ENCODE measurements around the gene HTR2C. TPM values are rescaled to one million over a fixed set of nuclear protein-coding genes. Genes with fewer than 3 reads are reported as not detected.
A peak's percentile ranks its signal among the peaks of the same experiment; 100 is the strongest.

HTR2C gene
- total RNA-seq, 1 donor from 2014 or later: 1.4 TPM

- no peaks in the 10 kb centered on the region for H3K9me3 ChIP-seq (ENCODE audit: low read depth)
- no peaks in the 10 kb centered on the region for H3K79me2 ChIP-seq (ENCODE audit: low read depth)
- no peak overlapping the region for H3K9ac ChIP-seq
- H3K4me1 Mint-ChIP-seq: peaks cover 6% of the 10 kb centered on the region
- no peaks in the 10 kb centered on the region for H3K36me3 ChIP-seq
- peaks cover 2% of the 10 kb centered on the region for H3K27me3 Mint-ChIP-seq (ENCODE audit: insufficient read depth, low read depth)
- peak; percentile 59 for TF ChIP-seq CTCF (IDR thresholded peaks at IDR 0.05)
- TF ChIP-seq EZH2 (IDR thresholded peaks at IDR 0.05): no peak
- peaks cover 6% of the 10 kb centered on the region for H3F3A ChIP-seq (ENCODE audit: low read depth)
- no peaks in the 10 kb centered on the region for H3K36me3 Mint-ChIP-seq
- H2AFZ ChIP-seq (replicated peaks): no peak overlapping the region
- no peaks in the 10 kb centered on the region for H3K9me3 Mint-ChIP-seq
- no peak overlapping the region for H3K27ac Mint-ChIP-seq
- no peaks in the 10 kb centered on the region for H4K20me1 ChIP-seq (ENCODE audit: low read depth)
- H3K27ac ChIP-seq: no peak overlapping the region
- H3K27me3 ChIP-seq: no peaks in the 10 kb centered on the region
- H3K4me2 ChIP-seq: no peak overlapping the region
- H3K4me1 ChIP-seq: no peaks in the 10 kb centered on the region
- no peak for DNase-seq (ENCODE audit: low spot score)
- no peak overlapping the region for H3K4me3 ChIP-seq
- H3K4me3 Mint-ChIP-seq: no peak overlapping the region
Measured at GRCh38 chrX:114619874-114620273, 36.0 kb downstream of the HTR2C start.

GRCh38 chrX:114626323-114626722 is 42.4 kb downstream of the HTR2C start:
- Histone ChIP-seq H3K9me3 (ENCODE audit: low read depth) (no peaks in the 10 kb centered on the region), H3K27me3 (no peaks in the 10 kb centered on the region), H3K36me3 (no peaks in the 10 kb centered on the region), H4K20me1 (ENCODE audit: low read depth) (no peaks in the 10 kb centered on the region), H3K79me2 (ENCODE audit: low read depth) (no peaks in the 10 kb centered on the region), H3K4me1 (no peaks in the 10 kb centered on the region), H3K4me3 (no peak overlapping the region), H3K27ac (no peak overlapping the region), H3K4me2 (no peak overlapping the region), H3F3A (ENCODE audit: low read depth) (no peaks in the 10 kb centered on the region), H2AFZ (replicated peaks) (no peak overlapping the region), H3K9ac (no peak overlapping the region)
- Mint-ChIP-seq H3K36me3 (no peaks in the 10 kb centered on the region), H3K27me3 (ENCODE audit: insufficient read depth, low read depth) (no peaks in the 10 kb centered on the region), H3K9me3 (no peaks in the 10 kb centered on the region), H3K4me3 (no peak overlapping the region), H3K27ac (no peak overlapping the region), H3K4me1 (no peaks in the 10 kb centered on the region)
- TF ChIP-seq EZH2 (IDR thresholded peaks at IDR 0.05) (no peak), EZH2phosphoT487 (IDR thresholded peaks at IDR 0.05) (no peak), CTCF (IDR thresholded peaks at IDR 0.05) (peak; percentile 69)
- DNase-seq (ENCODE audit: low spot score): peak; percentile 39

GRCh38 chrX:114635986-114636385 is 52.1 kb downstream of the HTR2C start:
- Histone ChIP-seq H3K27ac (no peak overlapping the region), H4K20me1 (ENCODE audit: low read depth) (no peaks in the 10 kb centered on the region), H3K9ac (no peak overlapping the region), H3K4me2 (peak overlapping the region; percentile 53), H3K4me3 (no peak overlapping the region), H2AFZ (replicated peaks) (no peak overlapping the region), H3F3A (ENCODE audit: low read depth) (peaks cover 9% of the 10 kb centered on the region), H3K79me2 (ENCODE audit: low read depth) (no peaks in the 10 kb centered on the region), H3K36me3 (no peaks in the 10 kb centered on the region), H3K4me1 (peaks cover 16% of the 10 kb centered on the region), H3K9me3 (ENCODE audit: low read depth) (no peaks in the 10 kb centered on the region), H3K27me3 (peaks cover 3% of the 10 kb centered on the region)
- Mint-ChIP-seq H3K27me3 (ENCODE audit: insufficient read depth, low read depth) (peaks cover 2% of the 10 kb centered on the region), H3K4me3 (no peak overlapping the region), H3K27ac (no peak overlapping the region), H3K36me3 (no peaks in the 10 kb centered on the region), H3K9me3 (no peaks in the 10 kb centered on the region), H3K4me1 (peaks cover 30% of the 10 kb centered on the region)
- DNase-seq (ENCODE audit: low spot score): peak; percentile 49
- no peak for TF ChIP-seq EZH2 (IDR thresholded peaks at IDR 0.05)
- no peak for TF ChIP-seq EZH2phosphoT487 (IDR thresholded peaks at IDR 0.05)
- no peak for TF ChIP-seq CTCF (IDR thresholded peaks at IDR 0.05)
